Right renal cortex interstitium (tissue), 3 donors: ENCODE data around the gene NOL4L. TPM values are rescaled to one million over a fixed set of nuclear protein-coding genes. Genes with fewer than 3 reads are reported as not detected.
"Not testable (repeated sequence)": the region's sequence is repeated elsewhere in the genome, so short reads cannot be mapped to it uniquely, and the experiment has no call there.

Experiments used
- DNase-seq, 3 donors: peaks; one replicate each; pipeline ENCODE4 v3.0.0-alpha.2; 2013; ENCODE audit warnings: low read depth in 3 of 3, low spot score in 2 of 3
- polyA plus RNA-seq, 3 donors: library from polyadenylated mRNA; unstranded; fragments of 120-200 nt; gene quantifications; one replicate each; pipeline ENCODE4 v1.2.1, GENCODE V29; 2013; ENCODE audit not compliant: insufficient read length in 3 of 3

Gene NOL4L
- polyA plus RNA-seq, 3 donors = 42.5 to 47.7 (median 43.3) TPM

- no peak for DNase-seq
These were observed 12.6 kb upstream of the NOL4L start for GRCh38 chr20:32597714-32598113.

- no peak for DNase-seq
These were observed 11.6 kb upstream of the NOL4L start for GRCh38 chr20:32596681-32597252.

- DNase-seq = no peak
These were observed 10.0 kb upstream of the NOL4L start for GRCh38 chr20:32595143-32595542.

DNA sequence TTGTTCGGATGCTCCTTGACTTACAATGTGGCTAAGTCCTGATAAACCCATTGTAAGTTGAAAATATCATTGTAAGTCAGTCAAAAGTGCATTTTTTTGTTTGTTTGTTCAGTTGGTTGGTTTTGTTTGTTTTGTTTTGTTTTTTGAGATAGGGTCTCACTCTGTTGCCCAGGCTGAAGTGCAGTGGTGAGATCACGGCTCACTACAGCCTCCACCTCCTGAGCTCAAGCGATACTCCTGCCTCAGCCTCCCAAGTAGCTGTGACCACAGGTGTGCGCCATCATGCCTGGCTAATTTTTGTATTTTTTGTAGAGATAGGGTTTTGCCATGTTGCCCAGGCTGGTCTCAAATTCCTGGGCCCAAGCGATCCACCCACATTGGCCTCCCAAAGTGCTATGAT, 9.5 kb upstream of the NOL4L start:
- DNase-seq = not testable (repeated sequence)

DNA sequence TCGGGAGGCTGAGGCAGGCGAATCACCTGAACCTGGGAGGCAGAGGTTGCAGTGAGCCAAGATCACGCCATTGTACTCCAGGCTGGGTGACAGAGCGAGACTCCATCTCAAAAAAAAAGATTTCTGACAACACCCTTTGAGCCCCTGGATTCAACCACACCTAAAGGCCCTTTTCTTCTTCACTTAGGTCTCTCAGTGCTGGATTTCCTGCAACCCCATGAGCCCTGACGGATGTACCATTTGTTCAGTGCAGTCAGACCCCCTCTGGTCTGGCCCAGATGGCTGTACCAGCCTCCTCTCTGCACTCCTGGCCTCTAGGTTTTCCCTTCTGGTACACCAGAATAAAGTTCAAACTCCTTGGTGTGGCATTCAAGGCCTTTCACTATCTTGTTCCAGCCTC, 9.1 kb upstream of the NOL4L start:
- no peak for DNase-seq

DNA sequence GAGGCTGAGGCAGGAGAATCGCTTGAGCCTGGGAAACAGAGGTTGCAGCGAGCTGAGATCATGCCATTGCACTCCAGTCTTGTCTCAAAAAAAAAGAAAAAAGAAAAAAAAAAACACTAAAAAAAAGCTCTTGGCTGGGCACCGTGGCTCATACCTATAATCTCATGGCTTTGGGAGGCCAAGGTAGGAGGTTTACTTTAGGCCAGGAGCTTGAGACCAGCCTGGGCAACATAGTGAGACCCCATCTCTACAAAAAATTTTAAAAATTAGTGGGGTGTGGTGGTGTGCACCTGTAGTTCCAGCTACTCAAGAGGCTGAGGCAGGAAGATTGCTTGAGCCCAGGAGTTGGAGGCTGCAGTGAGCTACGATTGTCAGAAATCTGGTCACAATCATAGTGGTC, 7.5 kb upstream of the NOL4L start:
- not testable (repeated sequence) for DNase-seq

GRCh38 chr20:32592022-32592421, 6.9 kb upstream of the NOL4L start:
- no peak for DNase-seq

GRCh38 chr20:32589769-32590168, 4.6 kb upstream of the NOL4L start:
- DNase-seq = no peak

DNA sequence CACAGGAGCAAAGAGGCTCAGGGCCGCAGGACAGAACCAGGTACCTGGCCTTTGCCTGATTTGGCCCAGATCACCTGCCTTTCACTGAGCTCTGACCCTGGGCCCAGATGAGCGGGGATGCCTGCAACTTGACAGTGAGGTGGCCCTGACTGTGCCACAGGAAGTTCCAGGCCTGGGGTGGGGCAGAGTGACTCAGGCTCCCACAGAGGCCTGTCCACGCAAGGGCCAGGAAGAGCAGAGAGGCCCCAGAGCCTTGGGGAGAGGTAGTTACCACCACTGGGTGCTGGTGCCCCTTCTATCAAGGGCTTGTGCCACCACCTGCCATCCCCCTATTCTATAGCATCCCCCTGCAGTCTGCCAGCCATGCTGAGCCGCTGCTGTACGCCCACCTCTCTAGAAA, 4.1 kb upstream of the NOL4L start:
- no peak for DNase-seq

DNA sequence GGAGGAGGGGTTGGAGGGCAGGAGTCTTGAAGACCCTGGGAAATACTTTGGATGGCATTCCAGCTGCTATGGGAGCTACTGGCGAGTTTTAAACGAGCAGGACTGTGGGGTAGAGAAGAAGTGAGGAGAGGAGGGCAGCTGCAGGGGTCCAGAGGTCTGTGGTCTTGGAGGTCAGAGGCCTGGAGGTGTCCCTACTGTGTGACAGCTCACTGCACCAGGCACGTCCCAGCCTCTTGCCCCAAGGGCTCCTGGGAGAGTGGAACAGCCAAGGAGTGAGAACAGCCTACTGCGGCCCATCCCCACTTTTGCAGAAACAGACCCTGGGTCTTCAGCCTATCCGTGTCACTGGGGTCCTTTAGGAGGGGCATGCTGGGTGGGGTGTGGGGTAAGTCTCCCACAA, 2.9 kb upstream of the NOL4L start:
- DNase-seq = no peak

- no peak for DNase-seq
These were observed 1.2 kb upstream of the NOL4L start for GRCh38 chr20:32586291-32586690.

- no peak for DNase-seq
These were observed 524 bp upstream of the NOL4L start for GRCh38 chr20:32585586-32586127.

DNA sequence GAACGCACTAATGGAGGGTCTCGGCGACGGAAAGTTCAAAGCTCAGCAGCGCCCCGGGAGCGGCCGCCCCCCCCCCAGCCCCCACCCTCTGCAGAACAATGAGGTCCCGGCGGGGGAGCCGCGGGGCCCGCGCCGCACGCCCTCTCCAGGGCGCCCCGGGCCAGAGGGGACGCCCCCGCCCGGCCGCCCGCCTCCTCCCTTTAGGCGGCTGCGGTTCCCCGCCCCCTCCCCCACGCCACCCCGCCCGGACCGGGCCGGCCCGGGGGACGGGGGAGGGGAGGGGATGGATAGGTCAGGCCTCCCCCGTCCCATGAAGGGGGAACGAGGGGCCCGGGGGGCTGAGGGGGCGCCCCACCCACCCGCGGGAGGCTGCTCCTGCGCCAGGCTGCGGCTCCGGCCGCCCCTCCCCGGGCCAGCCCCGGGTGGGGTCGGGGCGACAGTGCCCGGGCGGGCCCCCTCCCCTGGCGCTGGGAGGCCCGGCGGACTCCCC, 1.5 kb downstream of the NOL4L start:
- no peak for DNase-seq

DNA sequence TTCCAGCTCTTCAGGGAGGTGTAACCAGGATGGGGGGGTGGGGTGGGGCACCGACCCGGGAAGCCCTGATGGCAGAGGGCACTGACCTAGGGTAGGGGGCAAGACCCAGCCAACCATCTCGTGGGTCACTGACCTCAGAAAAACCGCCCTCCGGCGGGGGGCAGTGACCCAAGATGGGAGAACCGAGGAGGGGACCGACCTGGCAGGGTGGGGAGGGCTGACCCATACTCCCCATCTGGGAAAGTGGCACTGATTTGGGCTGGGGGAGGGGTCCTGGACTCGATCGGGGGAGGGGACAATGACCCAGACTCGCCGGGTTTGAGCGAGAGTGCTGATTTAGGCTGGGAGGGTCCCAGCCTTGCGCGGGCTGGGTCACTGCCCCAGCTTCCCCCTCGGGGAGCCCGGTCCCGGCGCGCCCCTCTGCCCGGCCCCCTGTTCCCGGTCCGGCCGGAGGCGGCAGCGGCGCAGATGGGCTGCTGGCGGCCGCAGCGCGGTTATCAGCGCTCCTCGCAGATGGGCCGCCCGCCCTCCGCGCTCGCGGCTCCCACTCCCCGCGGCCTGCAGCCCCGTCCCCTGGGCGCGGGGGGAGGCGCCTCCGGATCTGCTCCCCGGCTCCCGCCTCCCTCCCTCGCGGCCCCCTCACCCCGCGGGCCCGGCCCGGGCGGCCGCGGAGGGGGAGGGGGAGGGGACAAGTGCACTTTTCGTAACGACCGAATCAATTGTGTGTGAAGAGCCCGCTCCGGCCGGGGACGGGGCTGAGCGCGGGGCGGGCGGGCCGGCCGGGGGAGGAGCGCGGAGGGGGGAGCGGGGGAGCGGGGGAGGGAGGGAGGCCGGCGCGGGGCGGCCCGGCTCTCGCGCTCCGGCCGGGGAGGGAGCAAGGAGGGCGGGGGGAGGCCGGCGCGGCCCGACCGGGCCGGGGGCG, 2.2 kb downstream of the NOL4L start:
- no peak for DNase-seq

GRCh38 chr20:32581839-32582658, 3.1 kb downstream of the NOL4L start:
- DNase-seq = no peak

DNA sequence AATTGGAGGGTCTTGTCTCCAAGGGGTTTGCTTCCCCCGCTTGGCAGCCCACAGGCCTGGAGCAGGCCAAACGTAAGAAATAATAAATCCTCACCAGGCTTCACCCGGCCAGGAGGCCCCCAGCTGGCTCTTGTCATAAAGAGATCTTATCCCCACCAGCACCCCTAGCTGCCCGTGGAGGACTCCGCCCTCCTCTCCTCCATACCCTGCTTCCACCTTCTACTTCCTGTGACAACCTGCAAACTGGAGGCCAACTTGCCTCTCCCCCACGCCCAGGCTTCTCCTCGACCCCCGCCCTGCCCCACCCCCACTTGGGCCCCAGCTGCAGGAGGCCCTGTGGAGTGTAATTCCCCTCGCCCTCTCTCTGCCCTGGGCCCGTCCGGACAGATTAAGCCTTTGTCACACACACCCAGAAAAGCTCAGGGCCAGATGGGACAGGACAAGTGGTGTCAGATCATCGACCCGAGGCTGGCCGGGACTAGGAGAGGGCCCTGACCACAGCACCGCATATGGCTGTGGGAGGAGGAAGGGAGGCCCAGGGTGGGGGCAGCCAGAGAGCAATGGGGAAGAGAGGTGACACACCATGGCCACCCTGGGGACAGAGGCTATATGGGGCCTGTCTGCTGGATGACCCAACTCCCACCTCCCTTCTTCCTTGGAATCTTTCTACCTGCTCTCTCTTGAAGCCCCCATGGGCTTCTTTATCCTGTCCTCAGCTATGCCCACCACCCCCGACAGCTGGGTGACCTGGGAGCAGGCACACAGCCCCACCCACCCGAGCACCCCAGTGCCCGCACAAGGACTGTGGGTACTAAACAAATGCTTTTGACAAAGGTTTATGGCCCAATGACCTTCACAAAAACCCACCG, 3.9 kb downstream of the NOL4L start:
- no peak for DNase-seq

DNA sequence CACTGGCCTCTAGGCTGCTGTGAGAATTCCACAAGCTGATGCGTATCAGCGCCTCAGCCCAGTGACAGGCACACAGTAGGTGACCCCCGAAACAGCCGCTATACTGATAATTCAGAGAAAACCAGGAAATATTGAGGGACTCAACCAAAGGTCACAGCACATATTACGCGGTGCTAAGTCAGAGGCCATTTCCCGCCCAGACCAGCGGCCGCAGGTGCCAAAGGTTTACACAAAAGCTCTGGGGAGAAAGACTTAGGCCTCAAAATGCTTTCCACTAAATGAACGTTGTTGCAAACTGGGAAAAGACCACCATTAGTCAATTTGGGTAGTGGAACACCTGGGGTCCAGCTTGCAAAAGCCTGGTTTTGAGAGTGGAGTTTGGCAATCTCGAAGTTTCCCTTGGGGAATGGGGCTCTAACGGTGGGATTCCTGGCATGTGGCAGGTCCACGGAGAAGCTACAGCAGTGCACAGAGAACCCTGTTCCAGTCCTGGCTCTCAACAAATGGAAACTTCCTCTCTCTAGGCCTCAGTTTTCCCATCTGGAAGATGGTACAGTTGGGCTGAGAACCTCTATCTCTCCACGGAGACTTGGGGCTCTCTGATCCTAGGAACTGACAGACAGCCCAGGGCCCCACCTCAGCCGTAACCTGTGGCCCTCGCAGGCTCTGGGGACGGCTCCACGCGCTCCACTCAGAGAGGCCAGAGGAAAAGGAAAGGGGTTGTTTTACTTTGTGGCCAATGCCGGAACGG, 4.7 kb downstream of the NOL4L start:
- DNase-seq = no peak

DNA sequence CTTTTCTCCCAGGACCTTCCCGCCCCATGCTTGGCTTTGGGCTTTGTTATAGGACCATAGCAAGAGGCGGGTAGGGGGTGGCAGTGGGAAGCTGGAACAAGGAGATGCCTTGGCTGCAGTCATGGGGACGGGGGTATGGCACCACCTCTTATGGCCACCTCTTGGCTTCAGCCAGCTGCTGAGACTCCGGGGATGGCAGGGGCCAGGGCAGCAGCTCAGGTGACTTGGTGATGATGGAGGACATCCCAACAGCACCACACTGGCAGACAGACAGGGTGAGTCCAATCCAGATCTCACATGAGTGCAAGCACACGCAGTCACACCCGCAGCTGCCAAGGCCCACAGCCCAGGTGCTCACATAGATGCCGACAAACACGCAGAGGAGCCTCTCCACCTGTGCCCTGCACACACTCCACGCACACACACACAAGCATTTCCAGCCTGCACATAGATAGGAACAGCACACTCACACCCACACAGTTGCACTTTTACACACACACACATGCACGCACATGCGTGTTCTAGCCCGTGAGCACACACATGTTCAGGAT, 6.2 kb downstream of the NOL4L start:
- DNase-seq = no peak

DNA sequence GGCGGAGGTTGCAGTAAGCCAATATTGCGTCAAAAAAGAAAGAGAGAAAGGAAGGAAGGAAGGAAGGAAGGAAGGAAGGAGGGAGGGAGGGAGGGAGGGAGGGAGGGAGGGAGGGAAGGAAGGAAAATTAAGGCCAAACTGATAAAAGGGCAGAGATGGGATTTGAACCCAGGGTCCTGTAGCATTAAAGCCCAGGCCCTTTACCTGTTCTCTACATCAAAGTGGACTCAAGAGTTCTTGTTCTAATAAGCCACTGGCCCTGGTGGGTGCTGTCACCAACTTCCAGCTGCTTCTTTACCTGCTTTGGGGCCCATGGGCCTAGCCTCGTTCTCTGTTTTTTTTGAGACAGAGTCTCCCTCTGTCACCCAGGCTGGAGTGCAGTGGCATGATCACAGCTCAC, 7.1 kb downstream of the NOL4L start:
- DNase-seq = not testable (repeated sequence)
